Vagina (tissue), 2 donors: ENCODE results near the gene ELANE. TPM values are rescaled to one million over a fixed set of nuclear protein-coding genes. Genes with fewer than 3 reads are reported as not detected.

ENCODE experiments used
- DNase-seq, 2 donors: peaks; one replicate each; pipeline ENCODE4 v3.0.0-alpha.2; 2017; ENCODE audit errors: extremely low spot score in 2 of 2
- H3K27ac ChIP-seq: fragments of 200-600 bp; sonication (generic); one replicate; pipeline ENCODE4 v1.5.1; 2019
- H3K27me3 ChIP-seq: fragments of 200-600 bp; sonication (generic); one replicate; pipeline ENCODE4 v1.5.1; 2019
- H3K36me3 ChIP-seq, 2 donors: fragments of 200-600 bp; sonication (generic); one replicate each; pipeline ENCODE4 v1.5.1; 2017 to 2019
- H3K4me1 ChIP-seq: fragments of 200-600 bp; sonication (generic); one replicate; pipeline ENCODE4 v1.5.1; 2019
- H3K4me3 ChIP-seq, 2 donors: fragments of 200-600 bp; sonication (generic); 1 replicate in 1 of 2; 2 replicates in 1 of 2; pipeline ENCODE4 v1.5.1; 2016 to 2019
- H3K9me3 ChIP-seq: fragments of 200-600 bp; sonication (generic); one replicate; pipeline ENCODE4 v1.5.1; 2019
- CTCF ChIP-seq, 3 experiments: fragments of 450-650 bp in 2 of 3; fragments of 200-600 bp in 1 of 3; sonication (generic) in 1 of 3; IDR thresholded peaks; one replicate each; pipeline ENCODE4 v1.5.1; 2017 to 2019; ENCODE audit warnings: antibody characterized with exemption in 3 of 3, mild to moderate bottlenecking in 2 of 3, moderate library complexity in 2 of 3
- POLR2A ChIP-seq, 2 donors: fragments of 450-650 bp; IDR thresholded peaks; one replicate each; pipeline ENCODE4 v1.6.1; 2017; ENCODE audit warnings: antibody characterized with exemption in 2 of 2, mild to moderate bottlenecking in 2 of 2, moderate library complexity in 2 of 2
- POLR2AphosphoS5 ChIP-seq, 2 donors: sonication (generic); formaldehyde crosslinking; IDR thresholded peaks; one replicate each; pipeline ENCODE4 v1.9.0; 2017; ENCODE audit warnings: antibody characterized with exemption in 2 of 2, mild to moderate bottlenecking in 2 of 2, low read depth in 1 of 2; ENCODE audit not compliant: insufficient read depth in 1 of 2
- intact Hi-C: fragments of 100-400 bp; cut with DNase I; formaldehyde crosslinking; loops from one replicate; pipeline ENCODE4 v1.15.1; 2023
- total RNA-seq: library from RNA; depleted of rRNA; stranded (reverse); fragments of >200 nt; gene quantifications from one replicate; pipeline ENCODE4 v1.2.3, GENCODE V29; 2016

ELANE gene
- total RNA-seq, 1 donor from 2014 or later, result not detected

GRCh38 chr19:870314-870713 lies 18.2 kb downstream of the ELANE start:
- Histone ChIP-seq H3K4me3 (no peak overlapping the region), H3K4me1 (peaks cover 46% of the 10 kb centered on the region), H3K36me3 (peaks cover 0 to 26% of the 10 kb centered on the region in 2 donors), H3K27ac (peak overlapping the region; percentile 87), H3K9me3 (no peaks in the 10 kb centered on the region), H3K27me3 (no peaks in the 10 kb centered on the region)
- TF ChIP-seq CTCF (IDR thresholded peaks at IDR 0.05) (no peak), POLR2A (IDR thresholded peaks at IDR 0.05) (no peak), POLR2AphosphoS5 (IDR thresholded peaks at IDR 0.05; ENCODE audit: insufficient read depth in 1 of 2, low read depth in 1 of 2) (no peak)
- DNase-seq, result no peak
- intact Hi-C loops, result no loop called here

DNA sequence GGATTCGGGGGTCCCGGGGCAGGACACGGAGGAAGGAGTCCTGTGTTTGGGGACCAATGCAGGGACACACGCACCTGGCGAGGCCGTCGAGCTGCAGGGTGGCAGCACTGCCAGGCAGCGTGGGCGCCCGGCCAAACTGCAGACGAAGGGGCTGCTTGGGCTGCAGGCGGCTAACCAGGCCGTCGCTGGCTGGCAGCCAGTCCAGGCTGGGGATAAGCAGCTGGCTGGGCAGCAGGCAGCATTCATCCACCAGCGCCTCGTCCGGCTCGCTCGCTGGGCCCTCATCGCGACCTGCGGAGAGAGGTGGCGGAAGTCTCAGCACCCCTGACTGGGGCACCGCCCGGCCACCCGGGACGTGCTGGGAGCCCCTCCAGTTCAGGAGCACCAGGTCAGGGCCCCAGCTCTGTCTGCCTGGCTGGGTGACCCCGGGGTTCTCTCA lies 18.9 kb downstream of the ELANE start:
- no peaks in the 10 kb centered on the region for H3K27me3 ChIP-seq
- peaks cover 46% of the 10 kb centered on the region for H3K4me1 ChIP-seq
- TF ChIP-seq CTCF (IDR thresholded peaks at IDR 0.05) (no peak), POLR2AphosphoS5 (IDR thresholded peaks at IDR 0.05; ENCODE audit: insufficient read depth in 1 of 2, low read depth in 1 of 2) (peak in 1 of 2 donors; percentile 44)
- no peak for DNase-seq
- peaks cover 0 to 32% of the 10 kb centered on the region in 2 donors for H3K36me3 ChIP-seq
- H3K27ac ChIP-seq, result peak overlapping the region; percentile 87
- no peak overlapping the region for H3K4me3 ChIP-seq
- H3K9me3 ChIP-seq, result no peaks in the 10 kb centered on the region
- intact Hi-C loops, result no loop called here

DNA sequence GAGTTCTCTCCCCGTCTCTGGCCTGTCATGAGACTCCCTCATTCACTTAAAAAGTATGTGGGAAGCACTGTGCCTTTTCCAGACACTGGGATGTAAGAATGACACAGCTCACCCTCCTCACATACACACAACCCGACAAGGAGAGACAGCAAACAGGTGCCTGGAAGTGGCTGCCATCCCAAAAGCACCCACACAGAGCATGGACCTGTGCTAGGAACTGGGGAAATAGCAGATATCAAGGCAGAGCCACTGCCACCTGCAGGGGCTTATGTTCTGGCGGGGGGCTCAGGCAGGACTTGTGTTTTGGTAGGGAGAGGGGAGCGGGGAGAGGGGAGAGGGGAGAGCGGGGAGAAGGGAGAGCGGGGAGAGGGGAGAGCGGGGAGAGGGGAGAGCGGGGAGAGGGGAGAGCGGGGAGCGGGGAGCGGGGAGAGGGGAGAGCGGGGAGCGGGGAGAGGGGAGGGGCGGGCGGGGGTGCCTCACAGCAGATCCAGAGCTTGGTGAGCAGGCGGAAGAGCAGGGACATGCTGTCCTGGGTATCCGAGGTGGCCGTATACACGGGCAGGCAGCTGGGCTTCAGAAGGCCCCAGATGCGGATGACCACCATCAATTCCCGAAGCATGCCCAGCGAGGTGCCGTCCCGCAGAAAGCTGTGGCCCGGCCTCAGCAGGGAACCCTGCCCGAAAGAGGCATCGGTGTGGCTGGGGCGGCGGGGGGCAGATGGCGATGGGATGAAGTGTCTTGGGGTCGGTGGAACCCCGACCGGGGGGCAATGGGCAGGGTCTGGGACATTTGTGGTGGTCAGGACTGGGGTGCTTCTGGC lies 19.6 kb downstream of the ELANE start:
- intact Hi-C loops, result no loop called here
- Histone ChIP-seq H3K27me3 (no peaks in the 10 kb centered on the region), H3K36me3 (peaks cover 0 to 35% of the 10 kb centered on the region in 2 donors), H3K4me3 (no peak overlapping the region), H3K27ac (peak overlapping the region; percentile 87), H3K9me3 (no peaks in the 10 kb centered on the region), H3K4me1 (peaks cover 46% of the 10 kb centered on the region)
- no peak for DNase-seq
- TF ChIP-seq CTCF (IDR thresholded peaks at IDR 0.05), result no peak
- TF ChIP-seq POLR2A (IDR thresholded peaks at IDR 0.05), result no peak
- no peak for TF ChIP-seq POLR2AphosphoS5 (IDR thresholded peaks at IDR 0.05; ENCODE audit: insufficient read depth in 1 of 2, low read depth in 1 of 2)

DNA sequence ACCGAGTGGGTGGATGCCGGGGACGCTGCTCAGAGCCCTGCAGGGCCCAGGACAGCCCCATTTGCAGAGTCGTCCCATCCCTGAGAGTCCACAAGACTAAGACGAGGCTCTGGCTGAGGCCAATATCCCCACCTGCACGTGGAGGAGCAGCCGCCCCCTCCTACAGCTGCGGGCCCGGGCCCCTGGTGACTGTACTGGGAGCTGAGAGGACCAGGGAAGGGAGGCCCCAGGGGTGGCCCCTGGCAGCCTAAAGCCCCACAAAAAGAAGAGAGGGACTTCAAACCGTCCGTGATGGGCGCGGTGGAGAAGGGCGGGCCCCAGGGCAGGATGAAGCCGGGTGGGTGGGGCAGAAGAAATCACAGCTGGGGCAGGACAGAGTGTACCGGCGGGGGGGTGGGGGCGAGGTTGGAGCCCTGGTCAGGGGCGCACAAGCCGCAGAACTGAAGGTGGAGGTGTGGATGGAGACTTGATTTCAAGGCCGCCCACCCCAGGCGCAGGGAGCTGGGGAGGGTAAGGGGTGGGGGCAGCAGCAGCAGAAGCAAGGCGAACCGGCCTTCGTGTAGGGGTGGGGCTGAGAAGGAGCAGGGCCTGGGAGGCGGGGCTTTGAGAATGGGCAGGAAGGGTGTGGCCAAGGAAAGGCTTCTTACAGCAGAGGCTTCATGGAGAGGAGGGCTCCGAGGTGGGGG lies 20.3 kb downstream of the ELANE start:
- Histone ChIP-seq H3K9me3 (no peaks in the 10 kb centered on the region), H3K36me3 (peaks cover 0 to 42% of the 10 kb centered on the region in 2 donors), H3K27me3 (no peaks in the 10 kb centered on the region), H3K4me1 (peaks cover 44% of the 10 kb centered on the region), H3K4me3 (no peak overlapping the region), H3K27ac (peak overlapping the region; percentile 81)
- TF ChIP-seq POLR2AphosphoS5 (IDR thresholded peaks at IDR 0.05; ENCODE audit: insufficient read depth in 1 of 2, low read depth in 1 of 2), result no peak
- no peak for TF ChIP-seq CTCF (IDR thresholded peaks at IDR 0.05)
- TF ChIP-seq POLR2A (IDR thresholded peaks at IDR 0.05), result no peak
- intact Hi-C loops, result no loop called here
- DNase-seq, result no peak
